Thoracic aorta (tissue), 2 donors: Measurements from ENCODE around the gene AMOT. TPM values are rescaled to one million over a fixed set of nuclear protein-coding genes. Genes with fewer than 3 reads are reported as not detected.

ENCODE experiments used
- ATAC-seq: fragments of 150-250 bp; one replicate; pipeline ENCODE4 v1.8.0; 2017; ENCODE audit warnings: low read depth; ENCODE audit not compliant: insufficient number of reproducible peaks, low FRiP score
- DNase-seq: peaks from one replicate; pipeline ENCODE4 v3.0.0-alpha.2; 2020; ENCODE audit warnings: low spot score
- H3K27ac ChIP-seq, 2 donors: fragments of 200-600 bp; sonication (generic); 1 replicate in 1 of 2; 2 replicates in 1 of 2; pipeline ENCODE4 v1.5.1; 2016; ENCODE audit warnings: mild to moderate bottlenecking in 2 of 2, moderate library complexity in 2 of 2
- H3K27me3 ChIP-seq: fragments of 200-600 bp; sonication (generic); replicated peaks from 2 replicates; pipeline ENCODE4 v1.6.0; 2016; ENCODE audit warnings: mild to moderate bottlenecking; ENCODE audit not compliant: insufficient read depth
- H3K36me3 ChIP-seq: fragments of 200-600 bp; sonication (generic); one replicate; pipeline ENCODE4 v1.5.1; 2016
- H3K4me1 ChIP-seq, 2 donors: fragments of 200-600 bp; sonication (generic); 1 replicate in 1 of 2; 2 replicates in 1 of 2; pipeline versions ENCODE4 v1.5.1 to v1.6.0; 2016; ENCODE audit warnings: low read depth in 2 of 2, mild to moderate bottlenecking in 1 of 2; ENCODE audit not compliant: control insufficient read depth in 1 of 2
- H3K4me3 ChIP-seq: fragments of 200-600 bp; sonication (generic); 2 replicates; pipeline ENCODE4 v1.5.1; 2016; ENCODE audit warnings: mild to moderate bottlenecking
- H3K9me3 ChIP-seq: fragments of 200-600 bp; sonication (generic); 2 replicates; pipeline ENCODE4 v1.5.1; 2016
- CTCF ChIP-seq: fragments of 200-600 bp; sonication (generic); IDR thresholded peaks from one replicate; pipeline ENCODE4 v1.5.1; 2019; ENCODE audit warnings: antibody characterized with exemption
- total RNA-seq, 2 donors: library from RNA; depleted of rRNA; stranded (reverse); fragments of >200 nt; gene quantifications; one replicate each; pipeline versions ENCODE4 v1.1.0 to v1.2.3, GENCODE V29; 2016

AMOT gene
- total RNA-seq, 2 donors from 2014 or later, result 27.8 to 55.2 TPM

GRCh38 chrX:112784692-112785091 is 55.9 kb downstream of the AMOT start:
- H3K4me1 ChIP-seq, result no peaks in the 10 kb centered on the region
- DNase-seq (no peak), ATAC-seq (no peak)
- H3K4me3 ChIP-seq, result no peak overlapping the region
- no peak for TF ChIP-seq CTCF
- H3K9me3 ChIP-seq, result no peaks in the 10 kb centered on the region
- H3K36me3 ChIP-seq, result no peaks in the 10 kb centered on the region
- H3K27ac ChIP-seq, result no peak overlapping the region
- no peaks in the 10 kb centered on the region for H3K27me3 ChIP-seq

GRCh38 chrX:112779139-112779538 is 61.5 kb downstream of the AMOT start:
- no peak for TF ChIP-seq CTCF
- no peaks in the 10 kb centered on the region for H3K4me1 ChIP-seq
- DNase-seq (no peak), ATAC-seq (no peak)
- no peak overlapping the region for H3K27ac ChIP-seq
- H3K9me3 ChIP-seq, result no peaks in the 10 kb centered on the region
- H3K27me3 ChIP-seq, result no peaks in the 10 kb centered on the region
- H3K4me3 ChIP-seq, result no peak overlapping the region
- H3K36me3 ChIP-seq, result no peaks in the 10 kb centered on the region

- DNase-seq, result no peak
- no peak for TF ChIP-seq CTCF
- Histone ChIP-seq H3K9me3 (no peaks in the 10 kb centered on the region), H3K4me1 (no peaks in the 10 kb centered on the region), H3K4me3 (no peak overlapping the region), H3K27me3 (no peaks in the 10 kb centered on the region), H3K36me3 (no peaks in the 10 kb centered on the region), H3K27ac (no peak overlapping the region)
- ATAC-seq, result no peak
Measured at GRCh38 chrX:112774651-112775293, 65.9 kb downstream of the AMOT start.

- Histone ChIP-seq H3K36me3 (no peaks in the 10 kb centered on the region), H3K4me1 (no peaks in the 10 kb centered on the region), H3K27me3 (no peaks in the 10 kb centered on the region), H3K9me3 (no peaks in the 10 kb centered on the region), H3K4me3 (no peak overlapping the region), H3K27ac (no peak overlapping the region)
- no peak for ATAC-seq
- no peak for TF ChIP-seq CTCF
- DNase-seq, result no peak
Measured at GRCh38 chrX:112774142-112774541, 66.5 kb downstream of the AMOT start.

GRCh38 chrX:112769034-112769433 is 71.6 kb downstream of the AMOT start:
- DNase-seq (no peak), ATAC-seq (no peak)
- Histone ChIP-seq H3K4me3 (no peak overlapping the region), H3K4me1 (no peaks in the 10 kb centered on the region), H3K27ac (no peak overlapping the region), H3K27me3 (no peaks in the 10 kb centered on the region), H3K9me3 (no peaks in the 10 kb centered on the region), H3K36me3 (no peaks in the 10 kb centered on the region)
- no peak for TF ChIP-seq CTCF
